Putamen (tissue), 1 donor: ENCODE measurements around the gene KLHDC9.
"Not testable (repeated sequence)": the region's sequence is repeated elsewhere in the genome, so short reads cannot be mapped to it uniquely, and the experiment has no call there.

Experiments
- DNase-seq: peaks from one replicate; pipeline ENCODE4 v3.0.0-alpha.2; 2016; ENCODE audit warnings: low spot score

The KLHDC9 gene

GRCh38 chr1:161096530-161096929, 1.6 kb upstream of the KLHDC9 start:
- DNase-seq: no peak

DNA sequence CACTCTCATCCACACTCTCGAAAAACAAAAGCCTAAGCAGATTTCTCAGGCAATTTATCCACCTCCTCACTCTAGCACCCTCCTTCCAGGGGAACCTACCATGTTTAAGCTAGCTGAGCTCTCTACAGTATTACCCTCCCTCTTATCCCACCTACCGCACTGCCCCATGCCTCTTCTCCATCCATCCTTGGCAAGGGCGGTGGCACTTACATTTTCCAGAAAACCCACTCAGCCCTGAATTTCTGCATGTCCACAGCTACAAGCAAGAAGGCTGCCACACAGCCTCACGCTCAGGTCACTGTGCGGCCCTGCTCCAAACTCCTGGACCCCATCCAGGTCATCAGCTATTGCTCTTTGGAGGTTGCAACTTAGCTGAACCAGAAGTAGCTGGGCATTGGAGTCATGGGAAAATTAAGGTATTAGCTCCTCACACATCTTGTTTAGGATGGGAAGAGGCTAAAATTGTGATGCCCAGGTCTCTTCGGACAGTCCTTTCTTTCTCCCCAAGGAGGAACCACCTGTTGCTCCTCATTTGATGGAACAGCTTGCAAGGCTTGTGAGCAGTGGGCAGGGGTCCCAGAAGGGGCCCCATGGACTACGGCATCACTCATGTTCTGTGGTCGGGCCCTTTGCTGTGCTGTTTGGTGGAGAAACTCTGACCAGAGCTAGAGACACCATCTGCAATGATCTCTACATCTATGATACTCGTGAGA, 1.1 kb downstream of the KLHDC9 start:
- DNase-seq: no peak

GRCh38 chr1:161100556-161100955, 2.4 kb downstream of the KLHDC9 start:
- DNase-seq: no peak

DNA sequence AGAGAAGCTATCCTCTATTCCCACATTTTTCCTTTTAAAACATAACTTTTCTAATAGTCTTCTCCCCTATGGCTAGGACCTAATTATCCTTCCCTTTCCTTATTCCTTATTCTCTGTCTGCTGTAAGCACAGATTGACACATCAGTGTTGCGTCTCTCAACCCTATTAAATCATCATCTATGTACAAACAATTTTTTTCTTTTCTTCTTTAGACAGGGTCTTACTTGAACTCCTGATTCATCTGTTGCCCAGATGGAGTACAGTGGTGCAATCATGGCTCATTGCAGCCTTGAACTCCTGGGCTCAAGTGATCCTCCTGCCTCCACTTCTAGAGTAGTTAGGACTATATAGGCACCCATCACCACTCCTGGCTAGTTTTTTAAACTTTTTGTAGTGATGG, 8.3 kb downstream of the KLHDC9 start:
- no peak for DNase-seq

- DNase-seq: no peak
Observed at GRCh38 chr1:161111117-161111516, 13.0 kb downstream of the KLHDC9 start.

DNA sequence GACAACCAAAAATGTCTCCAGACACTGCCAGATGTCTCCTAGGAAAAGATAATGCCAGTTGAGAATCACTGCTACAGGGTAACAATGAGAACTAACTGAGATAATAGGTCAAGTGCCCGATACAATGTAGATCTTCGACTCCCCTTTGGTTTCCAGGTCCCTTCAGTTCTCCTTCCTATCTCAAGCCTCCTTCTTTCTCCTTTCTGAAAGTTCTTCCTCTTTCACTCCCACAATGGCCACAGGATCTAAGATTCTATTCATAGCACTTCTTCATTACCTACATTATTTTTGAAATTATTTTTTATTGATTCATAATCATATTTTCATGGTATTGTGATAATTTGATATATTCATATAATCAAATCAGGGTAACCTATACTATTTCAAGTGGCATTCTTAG, 13.4 kb downstream of the KLHDC9 start:
- DNase-seq: no peak

- DNase-seq: no peak
Observed at GRCh38 chr1:161113915-161114314, 15.8 kb downstream of the KLHDC9 start.

GRCh38 chr1:161114556-161114955, 16.4 kb downstream of the KLHDC9 start:
- DNase-seq: no peak

DNA sequence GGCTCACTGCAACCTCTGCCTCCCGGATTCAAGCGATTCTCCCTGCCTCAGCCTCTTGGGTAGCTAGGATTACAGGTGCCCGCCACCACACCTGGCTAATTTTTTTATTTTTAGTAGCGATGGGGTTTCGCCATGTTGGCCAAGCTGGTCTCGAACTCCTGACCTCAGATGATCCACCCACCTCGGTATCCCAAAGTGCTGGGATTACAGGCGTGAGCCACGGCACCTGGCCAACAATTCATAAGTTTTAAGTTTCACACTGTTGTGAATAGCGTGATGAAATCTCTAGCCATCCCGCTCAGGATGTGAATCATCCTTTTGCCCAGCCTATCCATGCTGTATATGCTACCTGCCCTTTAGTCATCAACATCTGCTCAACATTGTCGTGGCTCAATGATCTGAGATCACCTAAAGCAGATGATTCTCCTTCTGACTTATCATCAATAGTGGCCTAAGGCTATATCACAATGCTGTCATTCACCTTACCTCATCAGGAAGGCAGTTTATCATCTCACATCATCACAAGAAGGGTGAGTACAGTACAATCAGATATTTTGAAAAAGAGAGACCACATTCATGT, 17.1 kb downstream of the KLHDC9 start:
- no peak for DNase-seq

DNA sequence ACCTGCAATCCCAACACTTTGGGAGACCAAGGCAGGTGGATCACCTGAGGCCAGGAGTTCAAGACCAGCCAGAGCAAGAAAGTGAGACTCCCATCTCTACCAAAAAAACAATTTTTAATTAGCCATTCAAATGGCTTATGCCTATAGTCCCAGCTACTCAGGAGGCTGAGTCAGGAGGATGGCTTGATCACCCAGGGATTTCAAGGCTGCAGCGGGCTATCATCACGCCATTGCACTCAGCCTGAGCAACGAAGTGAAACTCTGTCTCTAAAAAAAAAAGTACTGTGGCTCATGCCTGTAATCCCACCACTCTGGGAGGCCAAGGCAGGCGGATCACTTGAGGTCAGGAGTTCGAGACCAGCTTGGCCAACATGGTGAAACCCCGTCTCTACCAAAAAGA, 17.8 kb downstream of the KLHDC9 start:
- not testable (repeated sequence) for DNase-seq

- peak; percentile 86 for DNase-seq
Observed at GRCh38 chr1:161117759-161118581, 19.8 kb downstream of the KLHDC9 start, which contains the start of the genes NIT1 and PFDN2. TSS of gene NIT1 (plus strand) at chr1:161118105. CDS start at chr1:161118177, 72 bp downstream. TSS of gene PFDN2 (minus strand) at chr1:161118037. CDS start at chr1:161118026, 11 bp downstream.

GRCh38 chr1:161119092-161119903, 21.1 kb downstream of the KLHDC9 start:
- DNase-seq: no peak

DNA sequence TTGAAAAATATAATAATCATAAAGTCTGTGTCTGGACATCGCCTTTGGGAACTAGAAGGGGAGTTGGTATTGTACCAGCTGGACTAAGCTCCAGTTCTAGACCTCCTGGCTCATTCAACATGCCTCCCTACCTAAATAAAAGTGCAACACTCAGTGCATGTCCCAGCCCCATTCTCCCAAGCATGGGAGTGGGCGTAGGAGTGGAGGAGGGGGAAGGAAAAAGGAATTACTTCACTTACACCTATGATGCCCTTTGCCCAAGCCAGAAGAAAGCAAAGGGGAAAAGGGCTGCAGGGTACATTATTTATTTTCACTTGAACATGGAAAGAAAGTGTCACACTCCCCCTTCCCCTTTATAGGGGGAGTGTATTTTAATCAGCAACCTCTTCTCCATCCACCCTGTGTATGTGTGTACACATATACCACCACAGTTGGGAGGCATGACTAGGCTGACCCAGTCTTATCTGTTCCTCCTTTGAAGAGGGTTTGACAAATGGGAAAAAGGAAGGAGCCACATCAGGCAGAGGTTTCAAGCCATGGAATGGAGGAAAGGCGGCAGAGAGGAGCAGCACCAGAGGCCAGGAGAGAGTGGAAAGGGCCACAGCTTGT, 23.0 kb downstream of the KLHDC9 start:
- DNase-seq: no peak

DNA sequence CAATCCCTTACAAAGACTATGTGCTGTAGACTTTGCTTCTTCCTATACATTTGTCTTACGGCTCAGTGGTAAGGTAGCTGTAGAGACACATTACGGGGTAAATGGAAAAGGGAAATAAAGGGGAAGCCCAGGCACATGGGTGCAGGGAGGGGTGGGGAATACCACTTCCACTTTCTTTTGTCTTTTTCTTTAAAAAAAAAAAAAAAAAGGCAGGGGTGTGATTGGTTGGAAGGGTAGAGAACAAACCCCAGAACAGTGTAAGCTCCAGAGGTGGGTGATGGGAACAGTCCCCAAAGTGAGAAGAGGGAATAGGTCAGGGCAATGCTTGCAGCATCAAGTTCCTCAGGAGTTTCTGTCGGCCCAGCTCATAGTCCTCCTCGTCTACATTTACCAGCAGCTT, 23.7 kb downstream of the KLHDC9 start:
- DNase-seq: no peak

GRCh38 chr1:161122967-161123366, 24.8 kb downstream of the KLHDC9 start:
- DNase-seq: no peak

- no peak for DNase-seq
Observed at GRCh38 chr1:161127649-161128048, 29.5 kb downstream of the KLHDC9 start.

DNA sequence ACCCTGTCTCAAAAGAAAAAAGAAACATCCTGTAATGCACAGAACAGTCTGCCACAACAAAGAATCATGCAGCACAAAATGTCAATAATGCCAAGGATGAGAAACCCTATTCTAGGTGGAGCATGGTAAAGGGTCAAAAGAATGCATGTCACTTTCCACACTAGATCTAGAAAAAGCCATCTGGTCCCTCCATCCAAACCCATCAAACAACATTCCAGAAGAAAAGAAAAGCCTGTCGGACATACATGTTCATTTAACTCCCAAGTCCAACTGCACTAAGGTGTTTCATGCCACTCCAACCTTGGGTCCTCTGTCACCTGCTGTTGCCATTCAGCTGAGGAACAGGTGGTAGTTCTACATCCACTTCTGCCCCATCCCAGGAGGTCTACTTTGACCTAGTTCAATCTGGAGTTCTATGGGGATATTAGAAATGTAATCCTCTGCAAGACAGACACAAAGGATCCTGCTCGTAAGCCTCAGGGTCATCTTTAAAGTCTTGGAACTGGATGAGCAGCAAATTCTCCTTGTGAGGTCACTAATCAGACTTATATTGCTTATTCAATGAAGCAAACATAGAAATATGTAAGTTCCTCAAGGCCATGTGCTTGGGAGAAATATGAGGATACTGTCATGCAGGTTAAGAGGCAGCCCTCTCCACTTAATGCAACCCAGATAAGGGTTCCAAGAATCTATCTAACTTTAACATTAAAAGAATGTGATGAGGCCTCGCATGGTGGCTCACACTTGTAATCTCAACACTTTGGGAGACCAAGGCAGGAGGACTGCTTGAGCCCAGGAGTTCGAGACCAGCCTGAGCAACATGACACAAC, 30.6 kb downstream of the KLHDC9 start:
- no peak for DNase-seq

DNA sequence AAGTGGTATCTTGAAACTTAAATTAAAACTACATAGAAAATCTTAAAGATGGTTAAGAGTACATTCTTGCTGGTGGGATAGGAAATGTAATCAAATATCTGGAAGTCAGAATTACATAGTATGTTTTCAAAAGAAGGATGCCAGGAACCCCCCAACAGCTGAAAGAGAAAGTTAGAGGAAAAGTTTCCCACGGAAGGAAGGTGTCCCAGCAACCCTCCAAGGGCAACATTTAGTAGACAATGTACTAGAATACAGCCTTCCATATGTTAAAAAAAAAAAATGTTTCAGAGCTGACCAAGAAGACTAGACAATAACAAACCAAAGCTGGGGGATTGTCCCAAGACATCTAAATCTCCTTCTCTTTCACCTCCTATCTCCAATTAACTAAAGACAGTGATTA, 32.1 kb downstream of the KLHDC9 start:
- DNase-seq: no peak

- DNase-seq: no peak
Observed at GRCh38 chr1:161131523-161132409, 33.6 kb downstream of the KLHDC9 start.
